Activated CD8-positive, alpha-beta memory T cell treated with anti-CD3 and anti-CD28 coated beads, Interleukin-2, amount 10 ng/mL, durations not matched to agents 7 days and 5 days (primary cell): ENCODE data around the gene KHSRP. TPM values are rescaled to one million over a fixed set of nuclear protein-coding genes. Genes with fewer than 3 reads are reported as not detected.

ENCODE experiments used
- ATAC-seq: fragments of 150-1000 bp; cut with Tn5 transposase; one replicate; pipeline ENCODE4 v1.10.0; 2021; ENCODE audit warnings: moderate library complexity
- CTCF ChIA-PET: fragments of 350-600 bp; sonication (Branson Sonifier 250); formaldehyde crosslinking; loops from one replicate; lab custom pipeline; 2021; ENCODE audit warnings: antibody characterized with exemption; lab: Charles Lee
- DNase-seq: peaks from one replicate; pipeline ENCODE4 v3.0.0-alpha.2; 2020
- H3K27ac Mint-ChIP-seq: one replicate; pipeline ENCODE4 v1.8.0; 2021; ENCODE audit warnings: mild to moderate bottlenecking, mixed read lengths
- H3K27me3 Mint-ChIP-seq: one replicate; pipeline ENCODE4 v1.8.0; 2021; ENCODE audit warnings: mixed read lengths
- H3K36me3 Mint-ChIP-seq: one replicate; pipeline ENCODE4 v1.8.0; 2021; ENCODE audit warnings: mild to moderate bottlenecking, mixed read lengths
- H3K4me1 Mint-ChIP-seq: one replicate; pipeline ENCODE4 v1.8.0; 2021; ENCODE audit warnings: mixed read lengths
- H3K4me3 Mint-ChIP-seq: one replicate; pipeline ENCODE4 v1.8.0; 2021; ENCODE audit warnings: mild to moderate bottlenecking, moderate library complexity, mixed read lengths
- H3K9me3 Mint-ChIP-seq: one replicate; pipeline ENCODE4 v1.8.0; 2022; ENCODE audit warnings: low read depth, mixed read lengths
- total RNA-seq, 2 experiments: library from RNA; stranded (reverse); gene quantifications; one replicate each; pipeline ENCODE4 v1.2.3, GENCODE V29; 2021

KHSRP gene
- total RNA-seq, 2 experiments from 2014 or later = 341 to 364 TPM

DNA sequence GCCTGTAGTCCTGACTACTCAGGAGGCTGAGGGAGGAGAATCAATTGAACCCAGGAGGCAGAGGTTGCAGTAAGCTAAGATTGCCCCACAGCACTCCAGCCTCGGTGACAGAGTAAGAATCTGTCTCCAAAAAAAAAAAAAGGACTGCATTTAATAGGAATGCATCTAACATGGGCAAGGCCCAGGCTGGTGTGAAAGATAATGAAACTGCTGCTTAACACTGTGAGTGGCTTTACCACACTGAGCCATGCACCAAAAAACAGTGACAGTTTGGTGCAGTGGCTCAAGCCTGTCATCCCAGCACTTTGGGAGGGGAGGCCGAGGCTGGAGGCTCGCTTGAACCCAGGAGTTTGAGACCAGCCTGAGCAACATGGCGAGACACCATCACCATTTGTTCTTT lies 40.2 kb downstream of the KHSRP start:
- Mint-ChIP-seq H3K4me1 (no peaks in the 10 kb centered on the region), H3K4me3 (no peak overlapping the region), H3K9me3 (no peaks in the 10 kb centered on the region), H3K36me3 (peaks cover 56% of the 10 kb centered on the region), H3K27me3 (no peaks in the 10 kb centered on the region), H3K27ac (no peak overlapping the region)
- DNase-seq (no peak), ATAC-seq (no peak)
- CTCF ChIA-PET = no interaction called here

DNA sequence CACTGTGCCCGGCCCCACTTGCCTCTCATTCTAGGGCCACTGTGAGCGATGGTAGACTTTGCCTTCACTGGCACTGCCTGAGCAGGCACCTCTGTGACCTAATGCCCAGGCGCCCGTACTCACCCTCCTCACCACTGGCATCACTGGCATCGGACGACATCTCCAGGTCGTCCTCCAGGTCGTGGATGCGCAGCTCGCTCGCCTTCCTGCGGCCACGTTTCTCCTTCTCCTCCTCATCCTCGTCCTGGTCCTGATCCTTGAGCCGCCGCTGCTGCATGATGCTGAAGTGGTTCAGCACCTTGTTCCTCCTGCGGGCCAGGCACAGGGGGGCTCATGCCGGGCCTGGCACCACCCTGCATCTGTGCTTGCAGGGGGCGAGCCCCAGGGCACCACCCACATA lies 41.4 kb downstream of the KHSRP start:
- Mint-ChIP-seq H3K27me3 (no peaks in the 10 kb centered on the region), H3K4me3 (no peak overlapping the region), H3K36me3 (peaks cover 50% of the 10 kb centered on the region), H3K27ac (no peak overlapping the region), H3K4me1 (no peaks in the 10 kb centered on the region), H3K9me3 (no peaks in the 10 kb centered on the region)
- CTCF ChIA-PET = no interaction called here
- no peak for ATAC-seq
- no peak for DNase-seq

DNA sequence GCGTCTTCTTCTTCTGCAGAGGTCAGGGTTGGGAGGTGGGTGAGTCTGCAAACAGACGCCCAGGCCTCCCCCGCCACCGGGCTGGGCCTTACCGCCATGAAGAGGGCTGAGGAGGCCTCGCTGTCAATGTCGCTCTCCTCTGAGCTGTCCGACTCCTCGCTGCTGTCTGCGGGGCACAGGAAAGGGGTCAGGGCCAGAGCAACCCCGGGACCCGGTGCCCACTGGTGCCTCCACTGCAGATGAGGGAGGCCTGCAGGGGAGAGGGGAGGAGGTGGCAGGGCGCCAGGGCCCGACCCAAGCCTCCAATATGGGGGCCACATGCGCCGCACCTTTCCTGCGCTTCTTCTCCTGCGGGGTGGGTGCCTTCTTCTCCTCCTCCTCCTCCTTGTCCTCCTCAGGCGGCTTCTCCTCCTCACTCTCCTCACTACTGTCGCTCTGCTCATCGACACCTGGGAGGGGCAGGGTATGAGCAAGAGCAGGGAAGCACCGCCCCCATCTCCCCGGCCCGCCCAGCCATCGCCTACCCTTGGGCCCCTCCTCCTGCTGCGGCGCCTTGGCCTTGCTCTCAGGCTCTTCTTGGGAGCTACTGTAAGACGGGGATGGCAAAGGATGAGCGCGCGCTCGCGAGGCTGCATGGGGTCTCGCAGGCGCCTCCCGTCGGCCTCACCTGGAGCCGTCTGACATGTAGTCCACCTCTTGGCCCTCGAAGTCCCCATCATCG lies 43.4 kb downstream of the KHSRP start:
- ATAC-seq (no peak), DNase-seq (no peak)
- Mint-ChIP-seq H3K27me3 (no peaks in the 10 kb centered on the region), H3K4me3 (no peak overlapping the region), H3K27ac (no peak overlapping the region), H3K4me1 (no peaks in the 10 kb centered on the region), H3K36me3 (peaks cover 44% of the 10 kb centered on the region), H3K9me3 (no peaks in the 10 kb centered on the region)
- CTCF ChIA-PET = no interaction called here

DNA sequence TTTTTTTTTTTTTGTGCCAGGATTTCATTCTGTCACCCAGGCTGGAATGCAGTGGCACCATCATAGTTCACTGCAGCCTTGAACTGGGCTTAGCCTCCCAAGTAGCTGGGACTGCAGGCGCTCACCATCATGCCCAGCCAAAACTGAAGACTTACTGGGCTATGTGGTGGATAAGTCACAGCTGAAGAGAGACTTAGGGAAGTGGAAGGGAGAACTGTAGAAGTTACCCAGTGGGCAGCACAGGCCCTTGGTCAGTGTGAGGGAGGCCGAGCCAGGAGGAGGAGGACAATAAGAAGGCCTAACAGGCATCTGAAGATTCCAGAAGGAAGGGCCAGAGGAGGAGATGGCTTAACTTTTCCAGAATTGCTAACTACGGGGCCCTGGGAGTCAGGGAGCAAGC lies 44.9 kb downstream of the KHSRP start:
- peaks cover 36% of the 10 kb centered on the region for H3K36me3 Mint-ChIP-seq
- no peak overlapping the region for H3K27ac Mint-ChIP-seq
- peaks cover under 1% of the 10 kb centered on the region for H3K4me1 Mint-ChIP-seq
- H3K4me3 Mint-ChIP-seq = no peak overlapping the region
- no peaks in the 10 kb centered on the region for H3K9me3 Mint-ChIP-seq
- DNase-seq (no peak), ATAC-seq (no peak)
- CTCF ChIA-PET = no interaction called here
- H3K27me3 Mint-ChIP-seq = no peaks in the 10 kb centered on the region

DNA sequence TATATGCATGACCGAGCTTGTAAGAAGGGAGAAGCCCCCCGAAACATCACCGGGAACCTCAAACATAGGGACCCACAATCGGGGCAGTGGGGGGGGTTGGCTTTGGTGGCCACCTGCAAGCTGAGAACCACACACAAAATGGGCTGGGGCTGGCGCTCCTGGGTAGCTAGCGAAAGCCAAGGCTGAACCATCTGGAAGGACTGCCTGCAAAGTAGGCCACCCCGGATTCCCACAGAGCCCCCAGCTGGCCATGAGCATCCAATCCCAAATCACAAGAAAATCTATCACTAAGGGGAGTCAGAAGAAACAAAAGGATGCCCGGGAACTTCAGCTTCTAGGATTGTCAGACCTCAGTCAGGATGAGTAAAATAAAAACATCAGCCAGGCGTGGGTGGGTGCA lies 46.1 kb downstream of the KHSRP start:
- Mint-ChIP-seq H3K4me3 (no peak overlapping the region), H3K36me3 (peaks cover 31% of the 10 kb centered on the region), H3K27me3 (no peaks in the 10 kb centered on the region), H3K9me3 (no peaks in the 10 kb centered on the region), H3K27ac (no peak overlapping the region), H3K4me1 (peaks cover 6% of the 10 kb centered on the region)
- CTCF ChIA-PET = no interaction called here
- ATAC-seq (no peak), DNase-seq (no peak)

DNA sequence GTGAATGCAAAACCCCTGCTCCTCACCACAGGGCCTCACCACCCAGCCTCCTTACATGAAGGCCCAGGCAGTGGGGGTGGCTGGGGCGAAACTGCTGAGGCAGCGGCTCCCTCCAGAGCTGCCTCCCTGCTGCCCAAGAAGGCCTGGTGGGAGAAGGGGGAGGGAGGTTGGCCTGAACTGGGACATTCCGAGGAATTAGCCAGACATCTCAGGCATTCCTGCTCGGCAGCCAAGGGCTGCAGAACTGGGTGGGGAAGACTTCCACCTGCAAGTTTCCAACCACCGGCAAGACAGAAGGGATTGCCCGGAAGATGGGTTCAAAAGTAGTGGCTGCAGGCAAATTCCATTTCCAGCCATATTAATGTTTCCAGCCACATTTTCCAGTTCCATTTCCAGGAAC lies 46.6 kb downstream of the KHSRP start:
- DNase-seq (no peak), ATAC-seq (no peak)
- Mint-ChIP-seq H3K27me3 (no peaks in the 10 kb centered on the region), H3K9me3 (no peaks in the 10 kb centered on the region), H3K36me3 (peaks cover 27% of the 10 kb centered on the region), H3K27ac (no peak overlapping the region), H3K4me3 (no peak overlapping the region), H3K4me1 (peaks cover 8% of the 10 kb centered on the region)
- CTCF ChIA-PET = no interaction called here

DNA sequence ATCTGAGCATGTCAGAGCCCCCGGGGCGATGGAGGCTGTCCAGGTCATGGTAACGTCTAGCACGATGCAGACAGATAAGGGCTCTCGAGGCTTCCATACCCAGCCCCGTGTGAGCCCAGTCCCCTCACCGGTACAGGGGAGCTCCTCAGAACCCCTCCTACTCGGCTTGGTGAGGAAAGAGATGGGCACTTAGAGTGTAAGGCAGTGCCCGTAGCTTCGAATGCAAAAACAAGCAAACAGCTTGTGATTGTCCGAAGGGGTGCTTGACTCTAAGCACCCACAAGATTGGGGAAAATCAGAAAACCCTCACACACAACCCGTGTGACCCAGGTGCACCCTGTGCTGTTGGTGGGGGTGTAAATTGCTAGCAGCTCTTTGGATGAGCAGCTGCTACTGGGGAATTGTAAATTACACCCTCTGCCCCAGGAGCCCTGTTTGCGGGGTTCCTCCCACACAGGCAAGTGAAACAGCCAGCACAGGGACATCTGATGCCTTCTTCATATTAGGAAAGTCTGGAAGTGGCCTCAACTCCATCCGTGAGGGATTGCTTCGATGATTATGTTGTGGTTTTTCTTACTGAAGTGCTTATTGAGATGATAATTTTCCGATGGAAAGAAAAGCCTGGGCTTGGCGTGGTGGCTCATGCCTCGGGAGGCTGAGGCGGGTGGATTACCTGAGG lies 48.0 kb downstream of the KHSRP start:
- no peaks in the 10 kb centered on the region for H3K27me3 Mint-ChIP-seq

DNA sequence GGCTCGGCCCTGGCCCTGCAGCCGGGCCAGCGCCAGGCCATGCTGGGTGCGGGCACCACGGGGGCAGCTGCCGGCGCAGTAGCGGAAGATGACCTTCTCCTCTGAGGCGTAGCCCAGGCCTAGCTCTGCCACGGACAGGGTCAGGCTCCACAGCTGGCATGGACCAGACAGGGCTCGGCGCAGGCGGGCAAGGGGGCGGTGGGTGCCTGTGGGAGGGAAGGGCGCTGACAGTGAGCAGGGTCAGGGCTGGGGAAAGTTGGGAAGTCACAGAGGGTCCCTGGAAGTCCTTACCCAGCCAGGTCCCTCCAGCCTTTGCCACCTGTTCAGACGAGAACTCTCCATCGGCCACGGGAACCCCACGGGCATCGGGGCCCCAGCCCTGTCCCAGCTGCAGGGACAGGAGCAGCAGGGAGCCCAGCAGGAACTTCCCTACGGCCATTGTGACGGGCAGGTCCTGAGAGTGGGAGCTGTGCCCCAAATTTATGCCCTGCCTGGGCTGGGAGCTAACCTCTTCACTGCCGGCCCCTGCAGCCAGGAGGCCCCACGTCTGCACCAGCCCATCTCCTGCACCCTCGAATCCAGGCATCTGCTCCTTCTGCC lies 49.1 kb downstream of the KHSRP start, which contains the start of gene PSPN:
PSPN (minus strand) TSS at position 523 of the 600 bp plus-strand sequence; CDS start at position 439, 84 bp downstream.
- Mint-ChIP-seq H3K27me3 (no peaks in the 10 kb centered on the region), H3K36me3 (peaks cover 10% of the 10 kb centered on the region), H3K4me3 (no peak within 1 kb of the TSS), H3K27ac (no peak within 1 kb of the TSS), H3K9me3 (no peaks in the 10 kb centered on the region), H3K4me1 (peaks cover 12% of the 10 kb centered on the region)
- DNase-seq = no peak
- ATAC-seq = no peak
- CTCF ChIA-PET = no interaction called here

More for the DNA sequence above, 48.0 kb downstream of the KHSRP start:
- H3K9me3 Mint-ChIP-seq = no peaks in the 10 kb centered on the region
- ATAC-seq (no peak), DNase-seq (no peak)
- no peak overlapping the region for H3K27ac Mint-ChIP-seq
- peaks cover 19% of the 10 kb centered on the region for H3K36me3 Mint-ChIP-seq
- CTCF ChIA-PET = no interaction called here
- no peak overlapping the region for H3K4me3 Mint-ChIP-seq
- peaks cover 12% of the 10 kb centered on the region for H3K4me1 Mint-ChIP-seq

DNA sequence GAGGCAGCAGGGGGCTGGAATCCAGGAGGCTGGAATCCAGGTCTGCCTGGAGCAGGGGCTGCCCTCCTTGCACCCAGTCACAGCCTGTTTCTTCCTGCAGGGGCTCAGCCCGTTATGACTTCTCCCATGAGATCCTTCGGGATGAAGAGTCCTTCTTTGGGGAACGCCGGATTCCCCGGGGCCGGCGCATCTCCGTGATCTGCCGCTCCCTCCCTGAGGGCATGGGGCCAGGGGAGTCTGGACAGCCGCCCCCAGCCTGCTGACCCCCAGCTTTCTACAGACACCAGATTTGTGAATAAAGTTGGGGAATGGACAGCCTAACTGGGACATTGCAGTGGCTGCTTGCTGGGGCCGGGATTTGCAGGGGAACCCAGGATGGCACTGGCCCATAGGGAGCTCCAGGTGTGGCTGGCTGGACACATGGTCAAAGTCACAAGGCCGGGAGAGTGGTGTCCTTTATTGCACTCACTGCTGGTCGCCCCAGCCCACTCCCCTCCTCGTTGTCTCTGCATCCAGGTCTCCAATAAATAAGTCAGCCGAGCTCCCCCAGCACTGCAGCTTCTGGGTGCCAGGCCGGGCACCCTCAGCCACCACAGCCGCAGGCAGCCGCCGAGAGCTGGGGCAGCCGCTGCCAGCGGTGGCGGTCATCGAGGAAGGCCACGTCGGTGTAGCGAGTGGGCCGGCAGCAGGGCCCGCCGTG lies 49.8 kb downstream of the KHSRP start:
- H3K27ac Mint-ChIP-seq = no peak overlapping the region
- no peak for DNase-seq
- peaks cover 4% of the 10 kb centered on the region for H3K36me3 Mint-ChIP-seq
- H3K4me1 Mint-ChIP-seq = peaks cover 13% of the 10 kb centered on the region
- no peaks in the 10 kb centered on the region for H3K9me3 Mint-ChIP-seq
- no peak for ATAC-seq
- no peak overlapping the region for H3K4me3 Mint-ChIP-seq
- no peaks in the 10 kb centered on the region for H3K27me3 Mint-ChIP-seq
- CTCF ChIA-PET = no interaction called here

DNA sequence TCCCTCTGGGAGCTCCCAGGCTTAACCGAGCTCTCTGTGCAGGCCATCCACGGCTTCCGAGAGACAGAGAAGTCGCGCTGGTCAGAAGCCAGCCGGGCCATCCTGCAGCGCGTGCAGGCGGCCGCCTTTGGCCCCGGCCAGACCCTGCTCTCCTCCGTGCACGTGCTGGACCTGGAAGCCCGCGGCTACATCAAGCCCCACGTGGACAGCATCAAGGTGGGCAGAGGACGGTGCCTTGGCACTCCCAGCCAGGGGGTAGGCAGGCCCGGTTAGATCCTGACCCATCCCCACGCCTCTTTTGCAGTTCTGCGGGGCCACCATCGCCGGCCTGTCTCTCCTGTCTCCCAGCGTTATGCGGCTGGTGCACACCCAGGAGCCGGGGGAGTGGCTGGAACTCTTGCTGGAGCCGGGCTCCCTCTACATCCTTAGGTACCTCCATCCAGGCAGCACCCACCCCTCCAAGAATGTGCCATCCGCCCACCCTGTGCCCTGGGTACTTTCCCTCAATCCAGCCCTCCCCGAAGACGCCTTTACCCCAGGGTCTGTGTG lies 50.4 kb downstream of the KHSRP start:
- no peaks in the 10 kb centered on the region for H3K27me3 Mint-ChIP-seq
- DNase-seq (no peak), ATAC-seq (no peak)
- no peaks in the 10 kb centered on the region for H3K9me3 Mint-ChIP-seq
- CTCF ChIA-PET = interaction anchor here (2.1 kb wide), 1 partner anchor 13 kb away, joined by 11 read pairs; the partner anchor contains the start of gene CLPP
- H3K4me3 Mint-ChIP-seq = no peak overlapping the region
- H3K27ac Mint-ChIP-seq = no peak overlapping the region
- no peaks in the 10 kb centered on the region for H3K36me3 Mint-ChIP-seq
- H3K4me1 Mint-ChIP-seq = peaks cover 15% of the 10 kb centered on the region

DNA sequence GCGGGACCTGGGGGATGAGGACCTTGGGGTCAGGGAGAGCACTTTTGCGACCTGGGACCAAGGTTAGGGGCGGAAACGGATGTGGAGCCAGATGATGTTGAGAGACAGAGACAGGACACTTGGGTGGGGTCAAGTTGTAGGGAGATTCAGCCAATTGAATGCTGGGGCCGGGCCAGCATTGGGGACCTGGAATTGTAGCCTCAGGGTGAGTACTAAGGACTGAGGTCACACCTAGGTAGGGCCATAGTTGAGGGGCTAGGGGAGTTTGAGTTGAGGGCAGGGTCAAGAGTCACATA lies 50.9 kb downstream of the KHSRP start:
- H3K27ac Mint-ChIP-seq = peak overlapping the region; percentile 93
- H3K4me3 Mint-ChIP-seq = peak overlapping the region; percentile 75

DNA sequence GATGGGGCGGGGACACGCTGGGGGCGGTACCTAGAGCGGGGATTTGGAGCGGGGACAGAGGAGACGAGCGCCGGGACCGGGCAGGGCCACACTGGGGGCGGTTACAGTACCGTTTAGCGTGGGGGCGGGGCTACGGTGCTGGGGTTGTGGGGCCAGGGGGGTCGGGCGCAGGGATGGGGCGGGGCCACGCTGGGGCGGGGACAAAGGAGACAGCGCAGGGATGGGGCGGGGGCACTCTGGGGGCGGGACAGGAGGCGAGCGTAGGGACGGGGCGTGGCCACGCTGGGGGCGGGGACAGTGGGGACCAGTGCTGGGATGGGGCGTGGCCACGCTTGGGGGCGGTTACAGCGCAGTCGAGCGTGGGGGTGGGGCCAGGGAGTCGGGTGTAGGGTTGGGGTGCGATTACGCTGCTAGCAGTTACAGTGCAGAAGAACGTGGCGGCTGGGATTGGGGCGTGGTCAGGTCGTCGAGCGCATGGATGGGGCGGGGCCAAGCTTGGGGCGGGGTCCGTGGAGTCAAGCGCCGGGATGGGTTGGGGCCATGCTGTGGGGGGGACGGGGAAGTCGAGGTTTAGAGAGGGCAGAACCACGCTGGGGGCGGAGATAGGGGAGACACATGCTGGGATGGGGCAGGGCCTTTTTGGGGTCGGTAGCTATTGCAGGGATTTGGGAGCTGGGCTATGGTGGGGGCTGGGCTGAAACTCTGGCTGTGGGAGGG lies 51.4 kb downstream of the KHSRP start:
- peak overlapping the region; percentile 75 for H3K4me3 Mint-ChIP-seq
- no peaks in the 10 kb centered on the region for H3K27me3 Mint-ChIP-seq
- peak; percentile 100 for DNase-seq
- H3K36me3 Mint-ChIP-seq = peaks cover 4% of the 10 kb centered on the region
- peak overlapping the region; percentile 93 for H3K27ac Mint-ChIP-seq
- no peaks in the 10 kb centered on the region for H3K9me3 Mint-ChIP-seq
- CTCF ChIA-PET = interaction anchor here (0.7 to 2.2 kb wide), 8 partner anchors 12 to 585 kb away, joined by 3 to 11 read pairs (median 3); partner anchors contain the start of genes CLPP and KHSRP
- peaks cover 17% of the 10 kb centered on the region for H3K4me1 Mint-ChIP-seq
- ATAC-seq = peak; percentile 72

More for the DNA sequence above, 50.9 kb downstream of the KHSRP start:
- H3K9me3 Mint-ChIP-seq = no peaks in the 10 kb centered on the region
- CTCF ChIA-PET = interaction anchor here (2.1 kb wide), 1 partner anchor 12 kb away, joined by 11 read pairs; the partner anchor contains the start of gene CLPP
- H3K4me1 Mint-ChIP-seq = peaks cover 16% of the 10 kb centered on the region
- ATAC-seq (no peak), DNase-seq (no peak)
- H3K27me3 Mint-ChIP-seq = no peaks in the 10 kb centered on the region
- peaks cover 2% of the 10 kb centered on the region for H3K36me3 Mint-ChIP-seq
